ENCODE data around the gene NUDT16L1. TPM values are rescaled to one million over a fixed set of nuclear protein-coding genes. Genes with fewer than 3 reads are reported as not detected.

Gene NUDT16L1
- total and polyA plus RNA-seq, 9 of the 15 experiments (the other 6 are each of a cell fraction or from before 2014, with no cell fraction given): 1.4 to 37.6 (median 13.7) TPM

GRCh38 chr16:4686497-4687210, 6.7 kb upstream of the NUDT16L1 start (continued):
- no peak for TF ChIP-seq TSHZ1 (CRISPR knock-in tag; IDR thresholded peaks at IDR 0.05)
- no peak for TF ChIP-seq GATA2 (CRISPR knock-in tag; IDR thresholded peaks at IDR 0.05)
- no peak for TF ChIP-seq SMARCE1 (IDR thresholded peaks at IDR 0.05)
- no peak for TF ChIP-seq ZBTB11 (CRISPR knock-in tag; IDR thresholded peaks at IDR 0.05)
- TF ChIP-seq HNRNPLL (IDR thresholded peaks at IDR 0.05; ENCODE audit: low read depth, low read length, poor library complexity, severe bottlenecking): no peak
- no peak for TF ChIP-seq SMARCA5 (IDR thresholded peaks at IDR 0.05)
- no peak for TF ChIP-seq VEZF1 (CRISPR knock-in tag; IDR thresholded peaks at IDR 0.05)
- TF ChIP-seq CREBBP (IDR thresholded peaks at IDR 0.05; ENCODE audit: low read depth, low read length): no peak
- no peak for TF ChIP-seq PTTG1 (tag; IDR thresholded peaks at IDR 0.05; ENCODE audit: low read depth)
